Mononuclear cell (primary cell): ENCODE data around the gene ANO7. TPM values are rescaled to one million over a fixed set of nuclear protein-coding genes. Genes with fewer than 3 reads are reported as not detected.

Experiments
- H3K27me3 ChIP-seq: 2 replicates; pipeline ENCODE4 v1.6.0; 2011; ENCODE audit warnings: low read length, control low read depth; ENCODE audit not compliant: insufficient read depth
- H3K4me1 ChIP-seq: 2 replicates; pipeline ENCODE4 v1.5.1; 2011; ENCODE audit warnings: mild to moderate bottlenecking, low read length, control low read depth; ENCODE audit not compliant: insufficient read depth
- H3K4me3 ChIP-seq: 2 replicates; pipeline ENCODE4 v1.5.1; 2011; ENCODE audit warnings: mild to moderate bottlenecking, low read length, moderate library complexity
- H3K9me3 ChIP-seq: 2 replicates; pipeline ENCODE4 v1.5.1; 2011; ENCODE audit warnings: low read depth, mild to moderate bottlenecking, control low read depth, low read length
- total RNA-seq: library from RNA; depleted of rRNA; stranded (reverse); fragments of >200 nt; gene quantifications from one replicate; pipeline ENCODE4 v1.2.3, GENCODE V29; 2012

ANO7 gene
- total RNA-seq, 1 donor = 0.10 TPM

- no peak overlapping the region for H3K4me3 ChIP-seq
Measured at GRCh38 chr2:241269707-241270520, 81.4 kb downstream of the ANO7 start.

GRCh38 chr2:241270531-241270930 lies 82.1 kb downstream of the ANO7 start:
- no peak overlapping the region for H3K4me3 ChIP-seq

More at GRCh38 chr2:241269707-241270520, 81.4 kb downstream of the ANO7 start:
- Histone ChIP-seq H3K27me3 (no peaks in the 10 kb centered on the region), H3K4me1 (peaks cover 39% of the 10 kb centered on the region), H3K9me3 (no peaks in the 10 kb centered on the region)

GRCh38 chr2:241271706-241272302 lies 83.3 kb downstream of the ANO7 start:
- Histone ChIP-seq H3K4me1 (peaks cover 41% of the 10 kb centered on the region), H3K27me3 (no peaks in the 10 kb centered on the region), H3K9me3 (no peaks in the 10 kb centered on the region), H3K4me3 (peak overlapping the region; percentile 62)

More at GRCh38 chr2:241270531-241270930, 82.1 kb downstream of the ANO7 start:
- peaks cover 41% of the 10 kb centered on the region for H3K4me1 ChIP-seq
- H3K9me3 ChIP-seq = no peaks in the 10 kb centered on the region
- no peaks in the 10 kb centered on the region for H3K27me3 ChIP-seq

- H3K27me3 ChIP-seq = no peaks in the 10 kb centered on the region
- H3K4me1 ChIP-seq = peaks cover 41% of the 10 kb centered on the region
- peak overlapping the region; percentile 62 for H3K4me3 ChIP-seq
- H3K9me3 ChIP-seq = no peaks in the 10 kb centered on the region
Measured at GRCh38 chr2:241272303-241273209, 84.1 kb downstream of the ANO7 start.

- peak overlapping the region; percentile 31 for H3K4me3 ChIP-seq
- H3K27me3 ChIP-seq = no peaks in the 10 kb centered on the region
- H3K9me3 ChIP-seq = no peaks in the 10 kb centered on the region
- H3K4me1 ChIP-seq = peaks cover 41% of the 10 kb centered on the region
Measured at GRCh38 chr2:241273210-241274020, 84.9 kb downstream of the ANO7 start.

GRCh38 chr2:241274127-241274526 lies 85.7 kb downstream of the ANO7 start:
- Histone ChIP-seq H3K27me3 (no peaks in the 10 kb centered on the region), H3K4me3 (no peak overlapping the region), H3K9me3 (no peaks in the 10 kb centered on the region), H3K4me1 (peaks cover 41% of the 10 kb centered on the region)

Other genes starting within 250 kb of the ANO7 start
- 8.2 TPM for gene SNED1, start 190.1 kb upstream of the ANO7 start, total RNA-seq
- 103 TPM for gene MTERF4, start 86.4 kb upstream of the ANO7 start, total RNA-seq
- gene PASK, start 39.2 kb upstream of the ANO7 start, total RNA-seq = 101 TPM
- 27.2 TPM for gene PPP1R7, start 38.2 kb upstream of the ANO7 start, total RNA-seq
- gene HDLBP, start 127.0 kb downstream of the ANO7 start, total RNA-seq = 121 TPM
- 218 TPM for gene SEPTIN2, start 127.2 kb downstream of the ANO7 start, total RNA-seq
- gene FARP2, start 167.6 kb downstream of the ANO7 start, total RNA-seq = 27.6 TPM